SK-N-SH (cell line): ENCODE results near the gene BRD3. TPM values are rescaled to one million over a fixed set of nuclear protein-coding genes. Genes with fewer than 3 reads are reported as not detected.

Experiments
- CTCF ChIA-PET: fragments of 300-600, 350-600 bp; formaldehyde crosslinking; extraction: SDS; loops from one replicate; lab custom pipeline; 2021; lab: Yijun Ruan, JAX
- POLR2A ChIA-PET: fragments of 350-600 bp; sonication (Branson Sonifier 250); formaldehyde crosslinking; extraction: SDS; loops from one replicate; lab custom pipeline; 2020; ENCODE audit warnings: antibody characterized with exemption, inconsistent platforms; lab: Yijun Ruan, JAX
- DNase-seq: peaks from one replicate; pipeline ENCODE4 v3.0.0; 2012
- H2AFZ ChIP-seq: fragments of 200-600 bp; sonication (generic); 2 replicates; pipeline ENCODE4 v1.8.1; 2016; ENCODE audit warnings: antibody characterized with exemption, mild to moderate bottlenecking, low read depth
- H3F3A ChIP-seq: fragments of 200-600 bp; sonication (generic); replicated peaks from 2 replicates; pipeline ENCODE3; 2016; ENCODE audit warnings: antibody characterized with exemption, mild to moderate bottlenecking; ENCODE audit not compliant: insufficient read depth
- H3K27ac ChIP-seq, 2 experiments: fragments of 200-500 bp in 1 of 2; fragments of 200-600 bp in 1 of 2; sonication (Bioruptor generic) in 1 of 2; sonication (generic), shearing (Covaris generic) in 1 of 2; 2 replicates each; pipeline versions ENCODE4 v1.5.1 to v1.6.1; 2014 to 2016; ENCODE audit warnings: low read depth in 2 of 2, inconsistent platforms in 1 of 2, low read length in 1 of 2, mild to moderate bottlenecking in 1 of 2, mixed read lengths in 1 of 2
- H3K27me3 ChIP-seq: fragments of 200-600 bp; sonication (generic), shearing (Covaris generic); 2 replicates; pipeline ENCODE4 v1.6.1; 2016; ENCODE audit warnings: mixed run types; ENCODE audit not compliant: insufficient read depth
- H3K36me3 ChIP-seq, 2 experiments: fragments of 200-500 bp in 1 of 2; fragments of 200-600 bp in 1 of 2; sonication (Bioruptor generic) in 1 of 2; sonication (generic) in 1 of 2; replicated peaks in 1 of 2; 2 replicates each; pipeline versions ENCODE3 to v1.5.1; 2014 to 2016; ENCODE audit warnings: low read length in 1 of 2, mild to moderate bottlenecking in 1 of 2; ENCODE audit not compliant: insufficient read depth in 2 of 2, control insufficient read depth in 1 of 2
- H3K4me1 ChIP-seq, 2 experiments: fragments of 200-500 bp in 1 of 2; fragments of 200-600 bp in 1 of 2; sonication (Bioruptor generic) in 1 of 2; sonication (generic), shearing (Covaris generic) in 1 of 2; 2 replicates each; pipeline versions ENCODE4 v1.5.1 to v1.6.1; 2014 to 2016; ENCODE audit warnings: low read depth in 1 of 2, low read length in 1 of 2, mixed run types in 1 of 2; ENCODE audit not compliant: insufficient read depth in 2 of 2, control insufficient read depth in 1 of 2
- H3K4me2 ChIP-seq: fragments of 200-600 bp; sonication (generic), shearing (Covaris generic); 2 replicates; pipeline ENCODE4 v1.6.1; 2017; ENCODE audit warnings: mixed run types
- H3K4me3 ChIP-seq, 2 experiments: fragments of 200-500 bp in 1 of 2; fragments of 200-600 bp in 1 of 2; sonication (Bioruptor generic) in 1 of 2; sonication (generic), shearing (Covaris generic) in 1 of 2; 2 replicates each; pipeline versions ENCODE4 v1.5.1 to v1.8.1; 2014 to 2016; ENCODE audit warnings: low read depth in 2 of 2, inconsistent platforms in 1 of 2, low read length in 1 of 2, mild to moderate bottlenecking in 1 of 2, mixed read lengths in 1 of 2, moderate library complexity in 1 of 2
- H3K79me2 ChIP-seq: fragments of 200-600 bp; sonication (generic); 2 replicates; pipeline ENCODE4 v1.8.1; 2017; ENCODE audit warnings: mild to moderate bottlenecking; ENCODE audit not compliant: insufficient read depth
- H3K9ac ChIP-seq: fragments of 200-600 bp; sonication (generic); 2 replicates; pipeline ENCODE4 v1.6.1; 2017; ENCODE audit warnings: mixed run types
- H3K9me2 ChIP-seq: fragments of 200-600 bp; sonication (generic); 2 replicates; pipeline ENCODE4 v1.6.1; 2017; ENCODE audit warnings: mixed run types
- H3K9me3 ChIP-seq: fragments of 200-600 bp; sonication (generic); 2 replicates; pipeline ENCODE4 v1.6.1; 2017; ENCODE audit warnings: mixed run types, mild to moderate bottlenecking, moderate library complexity
- H4K20me1 ChIP-seq: fragments of 200-600 bp; sonication (generic); 2 replicates; pipeline ENCODE4 v1.6.1; 2017; ENCODE audit warnings: mild to moderate bottlenecking, mixed run types; ENCODE audit not compliant: insufficient read depth
- EZH2phosphoT487 ChIP-seq: fragments of 200-600 bp; sonication (generic); IDR thresholded peaks from 2 replicates; pipeline ENCODE4 v1.6.1; 2017; ENCODE audit warnings: low read depth, mixed run types, mild to moderate bottlenecking, antibody characterized with exemption, moderate library complexity, borderline replicate concordance
- FOXJ3 ChIP-seq: sonication (generic); formaldehyde crosslinking; IDR thresholded peaks from 2 replicates; pipeline ENCODE4 v1.5.1; 2020; ENCODE audit warnings: mild to moderate bottlenecking, missing genetic modification reagents
- FOXM1 ChIP-seq: IDR thresholded peaks from 2 replicates; pipeline ENCODE4 v1.4.0; 2012; ENCODE audit warnings: low read depth, mild to moderate bottlenecking
- GABPA ChIP-seq: IDR thresholded peaks from 2 replicates; pipeline ENCODE4 v1.4.0; 2012; ENCODE audit warnings: low read depth, mild to moderate bottlenecking
- GATA2 ChIP-seq: sonication (generic); formaldehyde crosslinking; IDR thresholded peaks from 2 replicates; pipeline ENCODE4 v1.5.0; 2020; ENCODE audit warnings: mild to moderate bottlenecking, missing genetic modification reagents
- JUND ChIP-seq: IDR thresholded peaks from 2 replicates; pipeline ENCODE4 v1.4.0; 2012
- MXI1 ChIP-seq: IDR thresholded peaks from 2 replicates; pipeline ENCODE4 v1.6.1; 2012; ENCODE audit warnings: mild to moderate bottlenecking, low read depth, low read length, improper control_type of control experiment
- NRF1 ChIP-seq: IDR thresholded peaks from 2 replicates; pipeline ENCODE4 v1.6.1; 2012; ENCODE audit warnings: low read depth, mild to moderate bottlenecking, low read length
- POLR2AphosphoS5 ChIP-seq: IDR thresholded peaks from 2 replicates; pipeline ENCODE4 v1.6.1; 2012; ENCODE audit warnings: low read depth, low read length
- RAD21 ChIP-seq: IDR thresholded peaks from 2 replicates; pipeline ENCODE4 v1.6.1; 2012; ENCODE audit warnings: mild to moderate bottlenecking, low read length
- RCOR1 ChIP-seq: fragments of 150-350 bp; IDR thresholded peaks from 2 replicates; pipeline ENCODE4 v1.6.1; 2017; ENCODE audit warnings: antibody characterized with exemption, low read length
- RFX5 ChIP-seq: IDR thresholded peaks from 2 replicates; pipeline ENCODE4 v1.6.1; 2012; ENCODE audit warnings: mild to moderate bottlenecking, improper control_type of control experiment, low read length
- WGBS: methylation state at CpG from one replicate; pipeline ENCODE4 v1.1.6; 2017; ENCODE audit warnings: low lambda C conversion rate; 5-methylcytosine and 5-hydroxymethylcytosine counted together
- polyA plus RNA-seq, 3 experiments: library from polyadenylated mRNA; depleted of rRNA; stranded (reverse); fragments of >200 nt; gene quantifications; 2 replicates each; pipeline ENCODE4 v1.2.3, GENCODE V29; 2012
- TF ChIP-seq, protein P1 (sequence below): fragments of 150-350 bp; IDR thresholded peaks from 2 replicates; pipeline ENCODE4 v1.6.1; 2017; ENCODE audit warnings: antibody characterized with exemption, low read length, low read depth, borderline replicate concordance
- TF ChIP-seq, protein P2 (sequence below): IDR thresholded peaks from 2 replicates; pipeline ENCODE4; 2012
- TF ChIP-seq, protein P3 (sequence below): IDR thresholded peaks from 2 replicates; pipeline ENCODE4 v1.4.0; 2012; ENCODE audit warnings: low read depth, borderline replicate concordance
- TF ChIP-seq, protein P4 (sequence below): fragments of 150-350 bp; IDR thresholded peaks from 2 replicates; pipeline ENCODE4 v1.6.1; 2016; ENCODE audit warnings: mild to moderate bottlenecking, low read depth, low read length

The BRD3 gene
- polyA plus RNA-seq, 1 of the 3 experiments (the other 2 are of a cell fraction): 11.4 TPM

DNA sequence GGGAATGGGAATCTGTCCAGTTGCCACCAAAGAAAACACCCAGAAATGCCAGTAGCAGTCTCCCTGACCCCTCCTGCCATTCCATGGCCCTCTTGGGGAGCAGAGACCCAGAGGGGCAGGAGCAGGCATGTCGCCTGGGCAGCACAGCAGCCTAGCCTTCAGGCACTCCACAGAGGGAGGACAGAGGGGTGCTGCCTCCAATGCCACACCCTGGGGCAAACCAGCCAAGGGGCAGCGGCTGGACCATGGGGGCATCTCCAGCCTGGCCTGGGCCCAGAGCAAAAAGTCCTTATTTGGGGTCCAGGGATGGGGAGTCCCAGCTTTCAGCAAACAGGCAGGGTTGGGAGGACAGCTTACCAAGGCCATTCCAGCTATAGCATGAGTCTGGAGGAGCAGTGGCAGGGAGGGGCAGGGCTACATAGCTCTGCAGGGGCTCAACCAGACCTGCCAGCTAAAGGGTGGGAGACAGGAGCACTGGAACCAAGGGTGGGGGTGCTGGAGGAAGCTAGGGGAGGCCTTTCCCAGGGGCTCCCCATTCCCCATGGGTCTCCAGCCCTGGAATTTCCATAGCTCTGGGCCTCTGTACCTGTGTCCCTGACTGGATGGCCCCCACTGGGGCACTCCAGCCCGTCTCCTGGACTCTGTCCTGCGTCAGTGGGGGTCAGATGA lies 6.7 kb downstream of the BRD3 start:
- peaks cover 4% of the 10 kb centered on the region for H3F3A ChIP-seq
- no peaks in the 10 kb centered on the region for H3K9me2 ChIP-seq
- 90% methylated on average over 2 of the region's 4 CpGs for WGBS
- peaks cover 6 to 78% of the 10 kb centered on the region in 2 experiments; a peak in 2 of 4 replicates for H3K4me1 ChIP-seq
- H3K4me3 ChIP-seq: no peak overlapping the region
- no peaks in the 10 kb centered on the region for H3K9me3 ChIP-seq
- H3K9ac ChIP-seq: no peak overlapping the region
- H4K20me1 ChIP-seq: peaks cover 99% of the 10 kb centered on the region
- no peak overlapping the region for H2AFZ ChIP-seq
- H3K27ac ChIP-seq: peak overlapping the region in 1 of 2 experiments; percentile 55; a peak in 1 of 4 replicates
- H3K36me3 ChIP-seq: no peaks in the 10 kb centered on the region
- no peaks in the 10 kb centered on the region for H3K27me3 ChIP-seq
- H3K79me2 ChIP-seq: peaks cover 100% of the 10 kb centered on the region
- CTCF ChIA-PET: no interaction called here
- POLR2A ChIA-PET: interaction anchor here (1.5 kb wide), 1 partner anchor 34 kb away, joined by 3 read pairs; no protein-coding TSS in a partner anchor
- DNase-seq: peak; percentile 26
- TF ChIP-seq, protein P1, sequence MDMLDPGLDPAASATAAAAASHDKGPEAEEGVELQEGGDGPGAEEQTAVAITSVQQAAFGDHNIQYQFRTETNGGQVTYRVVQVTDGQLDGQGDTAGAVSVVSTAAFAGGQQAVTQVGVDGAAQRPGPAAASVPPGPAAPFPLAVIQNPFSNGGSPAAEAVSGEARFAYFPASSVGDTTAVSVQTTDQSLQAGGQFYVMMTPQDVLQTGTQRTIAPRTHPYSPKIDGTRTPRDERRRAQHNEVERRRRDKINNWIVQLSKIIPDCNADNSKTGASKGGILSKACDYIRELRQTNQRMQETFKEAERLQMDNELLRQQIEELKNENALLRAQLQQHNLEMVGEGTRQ: no peak
- no peak for TF ChIP-seq RAD21
- no peak for TF ChIP-seq GATA2
- no peak for TF ChIP-seq GABPA
- no peak for TF ChIP-seq FOXJ3 (CRISPR knock-in tag)
- no peak for TF ChIP-seq NRF1
- TF ChIP-seq, protein P2, sequence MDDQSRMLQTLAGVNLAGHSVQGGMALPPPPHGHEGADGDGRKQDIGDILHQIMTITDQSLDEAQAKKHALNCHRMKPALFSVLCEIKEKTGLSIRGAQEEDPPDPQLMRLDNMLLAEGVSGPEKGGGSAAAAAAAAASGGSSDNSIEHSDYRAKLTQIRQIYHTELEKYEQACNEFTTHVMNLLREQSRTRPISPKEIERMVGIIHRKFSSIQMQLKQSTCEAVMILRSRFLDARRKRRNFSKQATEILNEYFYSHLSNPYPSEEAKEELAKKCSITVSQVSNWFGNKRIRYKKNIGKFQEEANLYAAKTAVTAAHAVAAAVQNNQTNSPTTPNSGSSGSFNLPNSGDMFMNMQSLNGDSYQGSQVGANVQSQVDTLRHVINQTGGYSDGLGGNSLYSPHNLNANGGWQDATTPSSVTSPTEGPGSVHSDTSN: no peak
- no peak for TF ChIP-seq JUND
- TF ChIP-seq RCOR1: no peak
- TF ChIP-seq MXI1: no peak
- TF ChIP-seq FOXM1: no peak
- TF ChIP-seq, protein P3, sequence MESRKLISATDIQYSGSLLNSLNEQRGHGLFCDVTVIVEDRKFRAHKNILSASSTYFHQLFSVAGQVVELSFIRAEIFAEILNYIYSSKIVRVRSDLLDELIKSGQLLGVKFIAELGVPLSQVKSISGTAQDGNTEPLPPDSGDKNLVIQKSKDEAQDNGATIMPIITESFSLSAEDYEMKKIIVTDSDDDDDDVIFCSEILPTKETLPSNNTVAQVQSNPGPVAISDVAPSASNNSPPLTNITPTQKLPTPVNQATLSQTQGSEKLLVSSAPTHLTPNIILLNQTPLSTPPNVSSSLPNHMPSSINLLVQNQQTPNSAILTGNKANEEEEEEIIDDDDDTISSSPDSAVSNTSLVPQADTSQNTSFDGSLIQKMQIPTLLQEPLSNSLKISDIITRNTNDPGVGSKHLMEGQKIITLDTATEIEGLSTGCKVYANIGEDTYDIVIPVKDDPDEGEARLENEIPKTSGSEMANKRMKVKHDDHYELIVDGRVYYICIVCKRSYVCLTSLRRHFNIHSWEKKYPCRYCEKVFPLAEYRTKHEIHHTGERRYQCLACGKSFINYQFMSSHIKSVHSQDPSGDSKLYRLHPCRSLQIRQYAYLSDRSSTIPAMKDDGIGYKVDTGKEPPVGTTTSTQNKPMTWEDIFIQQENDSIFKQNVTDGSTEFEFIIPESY: no peak
- TF ChIP-seq RFX5: no peak
- TF ChIP-seq, protein P4, sequence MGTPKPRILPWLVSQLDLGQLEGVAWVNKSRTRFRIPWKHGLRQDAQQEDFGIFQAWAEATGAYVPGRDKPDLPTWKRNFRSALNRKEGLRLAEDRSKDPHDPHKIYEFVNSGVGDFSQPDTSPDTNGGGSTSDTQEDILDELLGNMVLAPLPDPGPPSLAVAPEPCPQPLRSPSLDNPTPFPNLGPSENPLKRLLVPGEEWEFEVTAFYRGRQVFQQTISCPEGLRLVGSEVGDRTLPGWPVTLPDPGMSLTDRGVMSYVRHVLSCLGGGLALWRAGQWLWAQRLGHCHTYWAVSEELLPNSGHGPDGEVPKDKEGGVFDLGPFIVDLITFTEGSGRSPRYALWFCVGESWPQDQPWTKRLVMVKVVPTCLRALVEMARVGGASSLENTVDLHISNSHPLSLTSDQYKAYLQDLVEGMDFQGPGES: no peak
- TF ChIP-seq EZH2phosphoT487: no peak
- TF ChIP-seq POLR2AphosphoS5: no peak
- TF ChIP-seq, all 33 proteins: peak for 0
- no peak overlapping the region for H3K4me2 ChIP-seq
